NCI-H2196 treated with DMSO at 0.1 percent for 48 hours (cell line): ENCODE results near the gene MICA.
"Not testable (repeated sequence)": the region's sequence is repeated elsewhere in the genome, so short reads cannot be mapped to it uniquely, and the experiment has no call there.

Source experiments
- DNase-seq: peaks from one replicate; lab custom pipeline; 2025; ENCODE audit not compliant: unreplicated experiment; lab: John Stamatoyannopoulos, UW

The MICA gene

GRCh38 chr6:31412506-31412905 is 9.1 kb downstream of the MICA start:
- no peak for DNase-seq

- not testable (repeated sequence) for DNase-seq
Measured at GRCh38 chr6:31414148-31414770, 10.9 kb downstream of the MICA start.

- DNase-seq, result no peak
Measured at GRCh38 chr6:31414771-31415265, 11.4 kb downstream of the MICA start.

GRCh38 chr6:31416394-31417014 is 13.1 kb downstream of the MICA start:
- no peak for DNase-seq

GRCh38 chr6:31418251-31418650 is 14.9 kb downstream of the MICA start:
- DNase-seq, result no peak

GRCh38 chr6:31419842-31420241 is 16.4 kb downstream of the MICA start:
- DNase-seq, result no peak

GRCh38 chr6:31420546-31420945 is 17.2 kb downstream of the MICA start:
- no peak for DNase-seq

- DNase-seq, result no peak
Measured at GRCh38 chr6:31422587-31422986, 19.2 kb downstream of the MICA start.

- no peak for DNase-seq
Measured at GRCh38 chr6:31423550-31423949, 20.2 kb downstream of the MICA start.

GRCh38 chr6:31426395-31427354 is 23.3 kb downstream of the MICA start:
- no peak for DNase-seq

- DNase-seq, result no peak
Measured at GRCh38 chr6:31430449-31430848, 27.1 kb downstream of the MICA start.

- DNase-seq, result not testable (repeated sequence)
Measured at GRCh38 chr6:31435051-31435450, 31.7 kb downstream of the MICA start.

- no peak for DNase-seq
Measured at GRCh38 chr6:31438222-31438621, 34.8 kb downstream of the MICA start.

- no peak for DNase-seq
Measured at GRCh38 chr6:31438677-31439076, 35.3 kb downstream of the MICA start.

GRCh38 chr6:31441365-31442267 is 38.2 kb downstream of the MICA start:
- no peak for DNase-seq

- DNase-seq, result no peak
Measured at GRCh38 chr6:31446481-31446880, 43.1 kb downstream of the MICA start.

- DNase-seq, result not testable (repeated sequence)
Measured at GRCh38 chr6:31446999-31447789, 43.8 kb downstream of the MICA start.

- DNase-seq, result no peak
Measured at GRCh38 chr6:31450751-31451150, 47.4 kb downstream of the MICA start.

- DNase-seq, result no peak
Measured at GRCh38 chr6:31452859-31453258, 49.5 kb downstream of the MICA start.

GRCh38 chr6:31453259-31453658 is 49.9 kb downstream of the MICA start:
- DNase-seq, result no peak
